ENCODE results near the gene RARRES2. TPM values are rescaled to one million over a fixed set of nuclear protein-coding genes. Genes with fewer than 3 reads are reported as not detected.

The RARRES2 gene
- total and polyA plus RNA-seq, 2 of the 13 experiments (the other 11 are each of a cell fraction or from before 2014, with no cell fraction given), result 134 to 172 TPM

- no peak for TF ChIP-seq KLF15 (CRISPR knock-in tag; IDR thresholded peaks at IDR 0.05; ENCODE audit: borderline replicate concordance)
- no peak for TF ChIP-seq MIXL1 (CRISPR knock-in tag; IDR thresholded peaks at IDR 0.05)
- TF ChIP-seq SP5 (CRISPR knock-in tag; IDR thresholded peaks at IDR 0.05; ENCODE audit: borderline replicate concordance, low read depth), result peak; percentile 86
- TF ChIP-seq ZNF720 (CRISPR knock-in tag; IDR thresholded peaks at IDR 0.05), result no peak
- TF ChIP-seq, protein P1, sequence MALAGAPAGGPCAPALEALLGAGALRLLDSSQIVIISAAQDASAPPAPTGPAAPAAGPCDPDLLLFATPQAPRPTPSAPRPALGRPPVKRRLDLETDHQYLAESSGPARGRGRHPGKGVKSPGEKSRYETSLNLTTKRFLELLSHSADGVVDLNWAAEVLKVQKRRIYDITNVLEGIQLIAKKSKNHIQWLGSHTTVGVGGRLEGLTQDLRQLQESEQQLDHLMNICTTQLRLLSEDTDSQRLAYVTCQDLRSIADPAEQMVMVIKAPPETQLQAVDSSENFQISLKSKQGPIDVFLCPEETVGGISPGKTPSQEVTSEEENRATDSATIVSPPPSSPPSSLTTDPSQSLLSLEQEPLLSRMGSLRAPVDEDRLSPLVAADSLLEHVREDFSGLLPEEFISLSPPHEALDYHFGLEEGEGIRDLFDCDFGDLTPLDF (CRISPR knock-in tag; IDR thresholded peaks at IDR 0.05), result no peak
- no peak for TF ChIP-seq ZNF543 (CRISPR knock-in tag; IDR thresholded peaks at IDR 0.05)
- peak; percentile 48 for TF ChIP-seq FOXP4 (CRISPR knock-in tag; IDR thresholded peaks at IDR 0.05)
- TF ChIP-seq CEBPZ (IDR thresholded peaks at IDR 0.05; ENCODE audit: low read length), result no peak
- TF ChIP-seq PCBP2 (optimal IDR thresholded peaks at IDR 0.05; ENCODE audit: low read depth, low read length, poor library complexity, severe bottlenecking), result no peak
- TF ChIP-seq, protein P2, sequence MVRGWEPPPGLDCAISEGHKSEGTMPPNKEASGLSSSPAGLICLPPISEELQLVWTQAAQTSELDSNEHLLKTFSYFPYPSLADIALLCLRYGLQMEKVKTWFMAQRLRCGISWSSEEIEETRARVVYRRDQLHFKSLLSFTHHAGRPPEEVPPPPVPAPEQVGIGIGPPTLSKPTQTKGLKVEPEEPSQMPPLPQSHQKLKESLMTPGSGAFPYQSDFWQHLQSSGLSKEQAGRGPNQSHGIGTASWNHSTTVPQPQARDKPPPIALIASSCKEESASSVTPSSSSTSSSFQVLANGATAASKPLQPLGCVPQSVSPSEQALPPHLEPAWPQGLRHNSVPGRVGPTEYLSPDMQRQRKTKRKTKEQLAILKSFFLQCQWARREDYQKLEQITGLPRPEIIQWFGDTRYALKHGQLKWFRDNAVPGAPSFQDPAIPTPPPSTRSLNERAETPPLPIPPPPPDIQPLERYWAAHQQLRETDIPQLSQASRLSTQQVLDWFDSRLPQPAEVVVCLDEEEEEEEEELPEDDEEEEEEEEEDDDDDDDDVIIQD (CRISPR knock-in tag; IDR thresholded peaks at IDR 0.05; ENCODE audit: low read depth), result peak; percentile 30; the same call in 1 of the 2 replicates
- TF ChIP-seq, protein P3, sequence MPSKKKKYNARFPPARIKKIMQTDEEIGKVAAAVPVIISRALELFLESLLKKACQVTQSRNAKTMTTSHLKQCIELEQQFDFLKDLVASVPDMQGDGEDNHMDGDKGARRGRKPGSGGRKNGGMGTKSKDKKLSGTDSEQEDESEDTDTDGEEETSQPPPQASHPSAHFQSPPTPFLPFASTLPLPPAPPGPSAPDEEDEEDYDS (CRISPR knock-in tag; IDR thresholded peaks at IDR 0.05), result peak; percentile 40; the same call in 1 of the 2 replicates
- TF ChIP-seq, protein P4, sequence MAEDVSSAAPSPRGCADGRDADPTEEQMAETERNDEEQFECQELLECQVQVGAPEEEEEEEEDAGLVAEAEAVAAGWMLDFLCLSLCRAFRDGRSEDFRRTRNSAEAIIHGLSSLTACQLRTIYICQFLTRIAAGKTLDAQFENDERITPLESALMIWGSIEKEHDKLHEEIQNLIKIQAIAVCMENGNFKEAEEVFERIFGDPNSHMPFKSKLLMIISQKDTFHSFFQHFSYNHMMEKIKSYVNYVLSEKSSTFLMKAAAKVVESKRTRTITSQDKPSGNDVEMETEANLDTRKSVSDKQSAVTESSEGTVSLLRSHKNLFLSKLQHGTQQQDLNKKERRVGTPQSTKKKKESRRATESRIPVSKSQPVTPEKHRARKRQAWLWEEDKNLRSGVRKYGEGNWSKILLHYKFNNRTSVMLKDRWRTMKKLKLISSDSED (CRISPR knock-in tag; IDR thresholded peaks at IDR 0.05), result no peak
- no peak for TF ChIP-seq JDP2 (CRISPR knock-in tag; IDR thresholded peaks at IDR 0.05; ENCODE audit: borderline replicate concordance)
- peak in 1 of 2 experiments; percentile 43; a peak in 2 of 4 replicates for TF ChIP-seq NR2F1 (CRISPR knock-in tag; IDR thresholded peaks at IDR 0.05)
- TF ChIP-seq POLR2G (IDR thresholded peaks at IDR 0.05; ENCODE audit: low read depth, low read length), result peak; percentile 56
- peak; percentile 83 for TF ChIP-seq NR2F6 (IDR thresholded peaks at IDR 0.05)
- peak; percentile 89 for TF ChIP-seq NR2F6 (CRISPR knock-in tag; IDR thresholded peaks at IDR 0.05)
Observed at GRCh38 chr7:150324373-150324961, 17.0 kb downstream of the RARRES2 start (continued).

All from HepG2 (cell line).